ENCODE data around the gene TMC7. TPM values are rescaled to one million over a fixed set of nuclear protein-coding genes. Genes with fewer than 3 reads are reported as not detected.

Gene TMC7
- total RNA-seq, 1 donor from 2014 or later = 10.0 TPM

DNA sequence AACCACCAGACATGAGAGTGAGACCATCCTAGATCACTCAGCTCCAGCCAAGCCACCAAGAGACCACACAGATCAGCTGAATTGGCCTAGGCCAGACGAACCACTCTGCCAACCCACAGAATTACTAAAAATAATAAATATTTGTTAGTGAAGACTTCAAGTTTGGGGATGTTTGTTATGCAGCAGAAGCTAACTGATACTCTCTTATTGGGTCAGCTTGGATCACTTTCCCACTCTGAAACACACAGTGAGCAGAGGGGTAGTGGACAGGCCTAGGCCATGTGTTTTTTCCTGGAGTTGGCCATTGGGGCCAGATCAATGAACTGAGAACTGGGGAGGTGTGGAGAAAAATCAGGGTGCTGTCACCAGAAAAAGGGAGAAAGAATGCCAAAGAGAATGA lies 114.4 kb downstream of the TMC7 start:
- H3K4me3 ChIP-seq = no peak overlapping the region
- intact Hi-C loops (cut with DNase I) = no loop called here
- DNase-seq (ENCODE audit: low spot score in 2 of 2) = peak in 1 of 2 donors; percentile 34

DNA sequence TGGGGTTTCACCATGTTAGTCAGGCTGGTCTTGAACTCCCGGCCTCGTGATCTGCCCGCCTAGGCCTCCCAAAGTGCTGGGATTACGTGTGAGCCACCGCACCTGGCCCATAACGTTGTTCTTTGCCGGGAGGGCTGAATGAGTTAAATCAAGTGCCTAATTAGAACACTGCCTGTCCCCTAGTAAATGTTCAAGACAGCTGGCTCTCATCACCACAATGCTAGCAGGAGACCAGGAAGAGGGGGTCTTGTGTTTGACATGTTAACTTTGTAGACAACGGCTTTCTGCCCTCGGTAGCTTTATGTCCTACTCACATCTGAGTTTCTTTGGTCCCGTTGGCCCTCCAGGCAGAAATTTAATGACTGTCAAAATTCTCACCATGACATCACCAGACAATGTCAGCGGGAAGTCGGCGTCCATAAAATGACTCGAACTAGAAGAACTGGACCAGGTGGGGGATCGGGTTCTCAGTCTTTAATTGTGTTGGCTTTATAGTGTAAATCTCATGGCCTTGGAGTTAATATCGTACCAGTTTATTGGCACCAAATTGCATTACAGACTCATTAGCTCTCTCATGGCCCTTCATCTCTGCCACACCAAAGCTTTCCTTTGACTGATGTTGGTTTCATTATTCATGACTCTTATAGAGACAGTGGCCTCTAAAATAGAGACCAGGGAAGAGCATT lies 118.6 kb downstream of the TMC7 start:
- intact Hi-C loops (cut with DNase I) = no loop called here
- TF ChIP-seq, protein P1, sequence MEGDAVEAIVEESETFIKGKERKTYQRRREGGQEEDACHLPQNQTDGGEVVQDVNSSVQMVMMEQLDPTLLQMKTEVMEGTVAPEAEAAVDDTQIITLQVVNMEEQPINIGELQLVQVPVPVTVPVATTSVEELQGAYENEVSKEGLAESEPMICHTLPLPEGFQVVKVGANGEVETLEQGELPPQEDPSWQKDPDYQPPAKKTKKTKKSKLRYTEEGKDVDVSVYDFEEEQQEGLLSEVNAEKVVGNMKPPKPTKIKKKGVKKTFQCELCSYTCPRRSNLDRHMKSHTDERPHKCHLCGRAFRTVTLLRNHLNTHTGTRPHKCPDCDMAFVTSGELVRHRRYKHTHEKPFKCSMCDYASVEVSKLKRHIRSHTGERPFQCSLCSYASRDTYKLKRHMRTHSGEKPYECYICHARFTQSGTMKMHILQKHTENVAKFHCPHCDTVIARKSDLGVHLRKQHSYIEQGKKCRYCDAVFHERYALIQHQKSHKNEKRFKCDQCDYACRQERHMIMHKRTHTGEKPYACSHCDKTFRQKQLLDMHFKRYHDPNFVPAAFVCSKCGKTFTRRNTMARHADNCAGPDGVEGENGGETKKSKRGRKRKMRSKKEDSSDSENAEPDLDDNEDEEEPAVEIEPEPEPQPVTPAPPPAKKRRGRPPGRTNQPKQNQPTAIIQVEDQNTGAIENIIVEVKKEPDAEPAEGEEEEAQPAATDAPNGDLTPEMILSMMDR (IDR thresholded peaks at IDR 0.05) = no peak

More for the DNA sequence above, 114.4 kb downstream of the TMC7 start:
- H3K9me3 ChIP-seq = no peaks in the 10 kb centered on the region
- H3K27ac ChIP-seq = no peak overlapping the region
- H3K36me3 ChIP-seq = no peaks in the 10 kb centered on the region
- H3K4me1 ChIP-seq = no peaks in the 10 kb centered on the region
- TF ChIP-seq, protein P1 (IDR thresholded peaks at IDR 0.05) = no peak
- no peaks in the 10 kb centered on the region for H3K27me3 ChIP-seq

DNA sequence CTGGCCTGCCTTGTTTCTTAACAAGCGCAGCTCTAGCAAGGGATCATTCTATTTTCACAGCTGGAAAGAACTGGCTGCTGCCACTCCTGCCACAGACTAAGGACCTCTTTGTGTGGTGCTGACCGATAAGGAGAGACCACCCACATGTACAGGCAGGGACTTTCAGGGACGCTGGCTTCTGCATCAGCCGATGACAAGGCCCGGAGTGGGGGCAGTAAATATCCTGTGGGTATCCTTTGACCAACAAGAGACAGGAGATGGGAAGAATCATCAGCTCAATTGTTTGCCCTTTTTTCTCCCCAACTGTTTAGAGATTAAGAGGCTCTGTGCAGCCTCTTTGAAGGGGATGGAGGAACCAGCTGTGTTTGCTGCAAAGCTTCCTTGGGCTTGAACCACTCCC lies 120.9 kb downstream of the TMC7 start:
- Histone ChIP-seq H3K4me1 (no peaks in the 10 kb centered on the region), H3K4me3 (no peak overlapping the region), H3K27me3 (no peaks in the 10 kb centered on the region), H3K9me3 (no peaks in the 10 kb centered on the region), H3K27ac (no peak overlapping the region), H3K36me3 (no peaks in the 10 kb centered on the region)
- intact Hi-C loops (cut with DNase I) = no loop called here
- DNase-seq (ENCODE audit: low spot score in 2 of 2) = peak in 1 of 2 donors; percentile 21
- TF ChIP-seq, protein P1 (IDR thresholded peaks at IDR 0.05) = no peak

More for the DNA sequence above, 118.6 kb downstream of the TMC7 start:
- Histone ChIP-seq H3K27me3 (no peaks in the 10 kb centered on the region), H3K4me3 (no peak overlapping the region), H3K27ac (no peak overlapping the region), H3K36me3 (no peaks in the 10 kb centered on the region), H3K4me1 (no peaks in the 10 kb centered on the region), H3K9me3 (no peaks in the 10 kb centered on the region)
- DNase-seq (ENCODE audit: low spot score in 2 of 2) = no peak

DNA sequence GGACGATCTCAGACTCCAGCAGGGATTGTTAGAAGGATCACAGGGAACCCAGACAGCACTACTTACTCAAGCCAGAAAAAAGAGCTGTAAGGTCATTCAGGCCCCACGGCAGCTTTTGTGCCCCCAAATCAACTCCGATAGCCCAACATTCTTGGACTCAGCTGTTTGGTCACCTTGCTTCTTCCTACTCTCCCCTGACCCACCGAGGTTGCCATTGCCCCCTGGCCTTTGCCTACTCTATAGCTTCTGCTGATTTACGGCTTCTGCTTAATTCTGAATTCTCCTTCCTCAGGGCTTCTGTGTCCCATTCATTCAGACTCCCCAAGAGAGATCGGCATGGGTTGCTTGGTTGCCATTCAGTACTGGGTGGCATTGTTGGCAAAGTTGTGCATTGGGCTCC lies 121.4 kb downstream of the TMC7 start:
- Histone ChIP-seq H3K27ac (no peak overlapping the region), H3K4me1 (no peaks in the 10 kb centered on the region), H3K9me3 (no peaks in the 10 kb centered on the region), H3K27me3 (no peaks in the 10 kb centered on the region), H3K4me3 (no peak overlapping the region), H3K36me3 (no peaks in the 10 kb centered on the region)
- DNase-seq (ENCODE audit: low spot score in 2 of 2) = no peak
- intact Hi-C loops (cut with DNase I) = no loop called here
- TF ChIP-seq, protein P1 (IDR thresholded peaks at IDR 0.05) = no peak

DNA sequence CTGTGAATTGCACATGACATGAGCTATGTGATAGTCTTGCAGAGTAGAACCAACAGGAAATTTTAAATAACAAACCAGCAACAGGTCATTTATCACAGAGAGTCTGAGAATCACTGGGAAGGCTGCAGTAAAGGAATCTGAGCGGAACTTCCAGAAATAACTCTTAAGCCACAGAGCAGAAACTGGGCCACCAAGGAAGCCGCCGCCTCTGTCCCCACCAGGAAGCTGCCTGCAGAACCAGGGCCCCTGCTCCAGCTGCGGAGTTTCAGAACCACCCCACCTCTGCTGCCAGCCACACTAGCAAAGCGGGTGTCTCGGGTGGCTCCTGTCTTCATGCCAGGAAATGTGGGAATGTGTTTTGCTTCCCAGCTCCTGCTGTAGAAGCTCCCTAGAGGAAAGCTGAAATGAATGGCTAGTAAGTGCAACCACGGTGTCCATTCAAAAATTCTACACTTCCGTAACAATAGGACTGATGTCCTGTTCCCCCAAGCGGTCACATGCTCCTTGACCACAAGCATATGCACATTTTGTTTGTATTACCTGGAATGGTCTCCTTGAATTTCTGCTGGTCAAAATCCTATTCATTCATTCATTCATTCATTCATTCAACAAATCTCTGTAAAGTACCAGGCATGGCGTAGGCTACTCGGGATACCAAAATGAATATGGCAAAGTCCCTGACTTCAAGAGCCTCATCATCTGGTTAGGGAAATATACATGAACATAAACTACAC lies 122.3 kb downstream of the TMC7 start:
- Histone ChIP-seq H3K9me3 (no peaks in the 10 kb centered on the region), H3K27me3 (no peaks in the 10 kb centered on the region), H3K4me1 (no peaks in the 10 kb centered on the region), H3K36me3 (no peaks in the 10 kb centered on the region), H3K27ac (no peak overlapping the region), H3K4me3 (no peak overlapping the region)
- TF ChIP-seq, protein P1 (IDR thresholded peaks at IDR 0.05) = no peak
- intact Hi-C loops (cut with DNase I) = no loop called here
- DNase-seq (ENCODE audit: low spot score in 2 of 2) = no peak

Data from ascending aorta (tissue), 2 donors.